ENCODE data around the gene SMURF1.

The SMURF1 gene

DNA sequence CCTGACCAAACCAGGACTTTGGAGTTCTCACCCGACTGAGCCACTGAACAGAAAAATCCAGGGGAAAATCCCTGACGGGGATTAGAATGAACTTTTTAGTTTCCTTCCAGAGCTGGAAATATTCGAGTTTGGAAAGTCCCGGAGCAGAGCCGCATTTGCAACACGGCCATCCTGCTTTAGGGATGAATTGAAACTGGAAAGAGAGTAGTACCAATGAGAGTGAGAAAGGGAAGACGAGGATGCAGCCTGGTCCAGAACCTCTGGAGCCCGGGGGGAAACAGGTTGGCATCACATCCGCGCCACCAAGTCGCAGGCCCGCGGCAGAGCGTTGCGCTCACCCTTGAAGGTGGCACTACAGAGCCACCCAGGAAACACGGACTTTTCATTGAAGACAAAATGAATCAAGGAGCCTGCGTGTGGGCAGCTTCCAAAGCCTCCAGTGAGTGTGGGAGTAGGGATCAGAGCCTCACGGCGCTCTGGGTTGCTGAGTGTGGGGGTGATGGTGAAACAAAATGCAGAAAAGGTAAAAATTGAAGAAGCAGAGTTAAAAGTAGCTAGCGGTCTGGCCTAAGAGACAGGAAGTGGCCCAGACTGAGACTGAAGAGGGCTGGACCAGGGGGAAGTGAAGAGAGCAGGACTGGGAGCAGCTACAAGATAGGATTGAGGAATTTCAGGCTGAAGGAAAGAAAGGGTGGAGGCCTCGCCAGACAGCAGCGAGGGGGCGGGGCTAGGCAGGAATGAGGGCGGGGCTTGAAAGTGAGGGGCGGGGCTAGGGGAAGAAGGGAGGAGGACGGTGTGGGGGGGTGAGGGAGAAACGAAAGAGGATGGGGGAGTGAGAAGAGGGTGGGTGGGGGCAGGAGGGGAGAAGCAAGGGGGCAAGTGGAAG lies 1.8 kb downstream of the SMURF1 start:
- FAIRE-seq, result no peak

GRCh38 chr7:99141334-99141733 lies 2.6 kb downstream of the SMURF1 start:
- FAIRE-seq, result peak; percentile 62

DNA sequence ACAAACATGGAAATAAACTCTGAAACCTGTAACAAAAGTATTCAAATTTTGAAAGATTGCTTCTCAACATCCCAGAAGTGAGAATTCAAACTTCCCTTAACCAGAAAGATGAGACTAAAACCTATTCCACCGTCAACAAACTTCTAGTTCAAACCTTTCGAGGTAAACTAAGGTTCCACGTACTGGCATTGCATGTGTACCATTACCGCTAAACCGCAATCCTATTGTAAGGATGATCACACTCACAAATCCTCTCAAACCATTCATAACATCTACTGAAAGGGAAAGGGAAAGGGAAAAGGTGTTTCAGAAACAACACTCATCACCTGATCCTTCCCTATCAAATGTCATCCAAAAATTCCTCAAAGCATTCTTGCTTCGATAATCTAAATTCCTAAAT lies 3.1 kb downstream of the SMURF1 start:
- FAIRE-seq, result no peak

- FAIRE-seq, result no peak
These were observed 4.9 kb downstream of the SMURF1 start for GRCh38 chr7:99139036-99139435.

DNA sequence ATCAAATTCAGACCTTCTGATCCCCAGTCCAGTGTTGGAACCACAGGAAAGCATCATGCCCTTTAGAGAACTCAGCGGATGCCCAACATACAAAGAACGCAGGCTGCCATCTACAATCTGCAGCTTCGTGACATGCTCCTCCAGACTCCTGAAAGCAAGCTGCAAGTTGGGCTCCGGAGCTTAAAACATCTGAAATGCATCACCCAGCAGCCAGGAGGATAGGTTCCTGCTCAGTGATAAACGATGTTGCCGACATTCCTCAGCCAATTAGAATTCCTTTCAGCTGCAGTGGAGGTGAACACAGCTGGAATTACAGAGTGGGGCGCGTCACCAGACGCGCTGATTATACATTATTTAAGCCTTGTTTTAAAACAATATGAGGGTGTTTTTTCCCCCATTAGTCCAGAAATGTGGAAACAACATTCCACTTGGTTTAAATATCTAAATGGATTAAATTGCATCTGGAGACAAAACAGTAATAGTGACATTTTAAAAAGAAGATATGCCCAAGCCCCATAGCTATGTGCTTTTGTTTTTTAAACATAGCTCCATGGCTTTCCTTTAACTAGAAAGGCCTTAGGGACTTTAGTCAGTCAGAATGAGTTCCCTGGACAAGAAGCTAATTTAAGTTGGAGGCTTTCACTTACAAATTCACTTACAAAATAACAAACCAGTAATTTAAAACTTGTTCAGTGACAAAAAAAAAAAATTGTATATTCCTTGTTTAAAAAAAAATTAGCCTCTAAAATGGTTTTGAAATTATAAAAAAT lies 6.3 kb downstream of the SMURF1 start:
- FAIRE-seq, result peak; percentile 46

- FAIRE-seq, result no peak
These were observed 8.0 kb downstream of the SMURF1 start for GRCh38 chr7:99135938-99136337.

DNA sequence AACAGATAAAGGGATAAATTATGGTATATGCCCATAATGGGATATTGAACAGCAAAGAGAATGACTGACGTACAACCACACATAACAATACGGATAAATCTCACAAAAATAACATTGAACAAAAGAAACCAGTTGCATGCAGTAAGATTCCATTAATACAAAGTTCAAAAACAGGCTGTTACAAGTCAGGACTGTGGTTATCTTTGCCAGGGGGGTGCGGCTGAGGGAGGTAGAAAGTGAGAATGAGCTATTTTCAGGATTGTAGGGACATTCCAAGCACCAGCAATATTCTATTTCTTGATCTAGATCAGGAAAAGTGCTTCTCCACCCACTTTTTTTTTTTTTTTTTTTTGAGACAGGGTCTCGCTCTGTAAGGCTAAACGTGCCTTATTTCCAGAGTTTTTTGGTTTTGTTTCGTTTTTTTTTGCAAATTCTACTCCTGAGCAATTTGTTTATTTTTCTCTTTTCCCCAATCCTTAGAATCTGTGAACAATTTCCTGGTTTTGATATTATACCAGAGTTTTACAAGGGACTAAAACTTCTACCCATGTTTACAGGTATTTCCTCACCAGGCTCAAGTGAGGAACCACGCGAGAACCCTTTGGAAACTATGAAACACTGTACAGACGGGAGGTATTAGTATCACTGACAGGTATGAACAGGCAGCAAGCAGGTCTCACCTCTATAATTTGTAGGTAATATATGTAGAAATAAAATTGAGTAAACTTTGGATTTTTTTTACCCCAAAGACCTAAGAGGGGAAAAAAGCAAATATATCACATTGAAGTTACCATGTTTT lies 9.9 kb downstream of the SMURF1 start:
- no peak for FAIRE-seq

- FAIRE-seq, result no peak
These were observed 11.2 kb downstream of the SMURF1 start for GRCh38 chr7:99132595-99133321.

GRCh38 chr7:99131290-99131689 lies 12.6 kb downstream of the SMURF1 start:
- FAIRE-seq, result no peak

DNA sequence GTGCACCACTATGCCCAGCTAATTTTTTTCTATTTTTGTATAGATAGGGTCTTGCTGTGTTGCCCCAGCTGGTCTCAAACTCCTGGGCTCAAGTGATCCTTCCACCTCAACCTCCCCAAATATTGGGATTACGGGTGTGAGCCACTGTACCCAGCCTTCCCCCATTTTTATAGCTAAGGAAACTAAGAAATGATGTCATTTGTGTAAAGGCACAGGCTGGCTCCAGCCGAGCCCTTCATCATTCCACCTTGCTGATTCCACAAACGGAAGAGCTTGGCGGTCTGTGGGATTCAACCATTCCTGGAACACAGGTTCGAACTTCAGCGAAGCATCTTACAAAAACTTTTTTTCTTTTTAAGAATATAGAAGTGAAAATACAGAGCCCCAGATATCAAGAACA lies 14.4 kb downstream of the SMURF1 start:
- no peak for FAIRE-seq

GRCh38 chr7:99129001-99129400 lies 14.9 kb downstream of the SMURF1 start:
- FAIRE-seq, result no peak

- FAIRE-seq, result no peak
These were observed 15.6 kb downstream of the SMURF1 start for GRCh38 chr7:99128076-99128950.

- no peak for FAIRE-seq
These were observed 16.3 kb downstream of the SMURF1 start for GRCh38 chr7:99127636-99128035.

DNA sequence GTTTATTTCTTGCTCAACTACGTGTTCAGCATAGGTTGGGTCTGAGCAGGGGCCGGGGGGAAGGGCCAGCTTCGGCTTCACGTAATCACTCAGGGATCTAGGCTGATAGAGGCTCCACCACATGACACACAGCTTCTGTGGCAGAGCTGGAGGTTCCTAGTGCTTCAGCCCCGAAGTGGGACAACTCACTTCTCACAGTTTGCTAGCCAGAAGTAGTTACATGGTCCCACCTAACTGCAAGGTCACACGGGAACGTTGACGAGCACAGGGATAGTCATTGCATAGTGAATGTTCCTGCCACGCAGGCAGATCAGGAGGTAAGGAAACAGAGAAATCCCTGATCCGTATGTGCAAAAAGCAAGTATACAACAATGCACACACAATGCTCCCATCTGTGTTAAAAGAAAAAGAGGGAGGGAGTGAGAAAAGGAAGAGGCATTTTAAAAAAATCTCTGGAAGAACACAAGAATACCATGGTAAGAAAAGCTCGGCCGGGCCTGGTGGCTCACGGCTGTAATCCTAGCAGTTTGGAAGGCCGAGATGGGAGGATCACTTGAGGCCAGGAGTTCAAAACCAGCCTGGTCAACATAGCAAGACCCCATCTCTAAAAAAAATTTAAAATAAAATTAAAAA lies 16.9 kb downstream of the SMURF1 start:
- FAIRE-seq, result no peak

DNA sequence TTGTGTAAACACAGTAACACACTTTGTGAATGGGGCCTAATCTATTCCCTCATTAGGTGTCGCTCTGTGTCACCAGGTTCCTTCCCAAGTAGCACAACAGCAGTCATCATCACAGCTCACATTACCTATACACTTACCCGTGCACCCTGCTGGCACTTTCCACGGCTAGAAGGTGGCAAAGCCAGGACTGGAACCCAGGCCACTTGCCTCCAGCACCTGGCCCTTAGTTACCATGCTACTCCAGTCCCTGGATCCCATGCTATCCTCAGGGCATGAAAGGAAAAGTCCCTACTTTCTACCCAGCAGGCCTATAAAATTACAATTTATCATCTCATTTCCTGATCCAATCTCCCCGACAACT lies 18.4 kb downstream of the SMURF1 start:
- no peak for FAIRE-seq

GRCh38 chr7:99124751-99125504 lies 19.0 kb downstream of the SMURF1 start:
- FAIRE-seq, result no peak

- no peak for FAIRE-seq
These were observed 19.7 kb downstream of the SMURF1 start for GRCh38 chr7:99124236-99124635.

DNA sequence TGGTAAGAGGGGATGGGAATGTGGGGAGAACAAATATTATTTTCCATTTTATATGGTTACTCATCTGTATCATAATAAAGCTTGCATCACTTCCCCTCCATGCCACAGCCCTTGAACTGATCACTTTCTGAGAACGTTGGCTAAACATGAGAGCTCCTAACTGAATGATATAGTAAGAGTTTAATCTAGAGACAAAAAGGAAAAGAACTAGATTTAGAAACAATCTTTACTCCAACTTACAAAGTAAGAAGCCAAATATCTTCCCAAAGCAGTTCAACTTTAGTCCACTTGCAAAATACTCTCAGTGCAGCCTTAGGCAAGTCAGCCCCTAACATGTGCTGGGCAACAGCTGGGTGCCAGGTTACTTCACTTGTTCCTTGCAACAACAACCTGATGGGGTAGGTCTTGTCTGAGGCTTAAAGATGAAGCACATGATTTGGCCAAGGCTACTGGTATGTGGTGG lies 20.3 kb downstream of the SMURF1 start:
- FAIRE-seq, result no peak

DNA sequence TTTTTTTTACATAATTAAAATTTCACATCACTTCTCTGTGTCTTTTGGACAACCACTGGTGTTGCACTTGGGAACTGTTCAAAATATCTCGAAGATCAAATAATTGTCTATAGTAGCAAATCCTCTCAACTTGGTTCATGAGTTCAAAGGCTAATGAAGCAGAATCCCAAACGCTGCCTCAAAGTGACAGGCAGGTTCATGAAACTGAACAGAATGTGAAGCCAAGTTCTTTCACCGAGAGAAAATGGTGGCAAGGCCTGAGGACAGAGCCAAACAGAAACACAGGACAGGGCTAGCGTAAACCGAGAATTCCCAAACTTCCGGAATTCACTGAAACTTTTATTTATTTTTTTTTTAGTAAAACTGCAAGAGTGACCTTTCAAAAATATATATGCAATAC lies 21.1 kb downstream of the SMURF1 start:
- FAIRE-seq, result no peak

- FAIRE-seq, result no peak
These were observed 22.3 kb downstream of the SMURF1 start for GRCh38 chr7:99121496-99122021.
